ENCODE measurements around the gene JAK1.

The JAK1 gene

GRCh38 chr1:64917328-64917861 is 49.0 kb downstream of the JAK1 start:
- no peak for TF ChIP-seq CTCF (conservative IDR thresholded peaks at IDR 0.05; ENCODE audit: control insufficient read depth, insufficient read depth, low read depth, low read length)
- DNase-seq (ENCODE audit: low read depth), result peak; percentile 99
- H3K4me3 ChIP-seq (ENCODE audit: control insufficient read depth, low read depth, low read length), result no peak overlapping the region

- TF ChIP-seq CTCF (conservative IDR thresholded peaks at IDR 0.05; ENCODE audit: control insufficient read depth, insufficient read depth, low read depth, low read length), result no peak
- DNase-seq (ENCODE audit: low read depth), result peak; percentile 90
These were observed 50.7 kb downstream of the JAK1 start for GRCh38 chr1:64915381-64916274.

GRCh38 chr1:64913361-64914015 is 52.9 kb downstream of the JAK1 start:
- H3K4me3 ChIP-seq (ENCODE audit: control insufficient read depth, low read depth, low read length), result no peak overlapping the region
- no peak for DNase-seq (ENCODE audit: low read depth)
- no peak for TF ChIP-seq CTCF (conservative IDR thresholded peaks at IDR 0.05; ENCODE audit: control insufficient read depth, insufficient read depth, low read depth, low read length)

More at GRCh38 chr1:64915381-64916274, 50.7 kb downstream of the JAK1 start:
- no peak overlapping the region for H3K4me3 ChIP-seq (ENCODE audit: control insufficient read depth, low read depth, low read length)

GRCh38 chr1:64912191-64912590 is 54.2 kb downstream of the JAK1 start:
- TF ChIP-seq CTCF (conservative IDR thresholded peaks at IDR 0.05; ENCODE audit: control insufficient read depth, insufficient read depth, low read depth, low read length), result no peak
- DNase-seq (ENCODE audit: low read depth), result no peak
- no peak overlapping the region for H3K4me3 ChIP-seq (ENCODE audit: control insufficient read depth, low read depth, low read length)

- no peak for TF ChIP-seq CTCF (conservative IDR thresholded peaks at IDR 0.05; ENCODE audit: control insufficient read depth, insufficient read depth, low read depth, low read length)
- no peak overlapping the region for H3K4me3 ChIP-seq (ENCODE audit: control insufficient read depth, low read depth, low read length)
These were observed 55.0 kb downstream of the JAK1 start for GRCh38 chr1:64911326-64911725.

GRCh38 chr1:64909031-64909430 is 57.3 kb downstream of the JAK1 start:
- peak; percentile 24 for DNase-seq (ENCODE audit: low read depth)
- H3K4me3 ChIP-seq (ENCODE audit: control insufficient read depth, low read depth, low read length), result no peak overlapping the region
- no peak for TF ChIP-seq CTCF (conservative IDR thresholded peaks at IDR 0.05; ENCODE audit: control insufficient read depth, insufficient read depth, low read depth, low read length)

More at GRCh38 chr1:64911326-64911725, 55.0 kb downstream of the JAK1 start:
- no peak for DNase-seq (ENCODE audit: low read depth)
